ENCODE measurements around the gene ZNF423.

ZNF423 gene

DNA sequence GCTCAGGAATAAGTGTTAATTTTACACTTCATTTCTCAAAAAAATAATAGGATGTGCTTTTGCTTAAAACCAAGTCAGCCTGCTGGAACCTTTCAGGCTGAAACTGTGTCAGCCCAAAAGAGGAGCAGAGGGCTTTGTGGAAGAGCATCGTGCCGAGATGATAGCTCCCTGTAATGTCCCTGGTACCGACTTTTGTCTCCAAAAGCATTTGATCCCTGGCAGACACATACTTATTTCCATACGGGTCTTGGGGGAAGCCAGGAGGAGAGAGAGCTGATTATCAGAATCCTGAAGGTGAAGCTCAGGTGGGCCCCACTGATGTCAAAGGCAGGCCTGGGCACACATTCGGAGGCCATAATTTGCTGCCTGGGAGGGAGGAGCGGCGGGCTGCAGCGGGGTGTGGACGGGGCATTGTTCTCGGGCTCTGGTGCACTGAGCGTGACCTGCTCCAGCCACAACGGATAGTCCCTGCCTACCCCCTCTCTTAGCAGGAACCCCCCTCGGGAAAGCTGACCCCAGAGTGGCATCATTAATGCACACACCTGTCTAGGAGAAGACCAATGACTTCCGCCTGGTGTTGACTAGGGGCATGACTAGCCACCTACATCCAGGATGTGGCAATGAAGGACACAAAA, 326.4 kb downstream of the ZNF423 start:
- H3K27me3 ChIP-seq (replicated peaks; ENCODE audit: insufficient read depth, low read length) = peaks cover 34% of the 10 kb centered on the region
- no peak overlapping the region for H3K4me3 ChIP-seq (ENCODE audit: low read length)
- H3K4me2 ChIP-seq (ENCODE audit: low read depth, low read length) = no peak overlapping the region

DNA sequence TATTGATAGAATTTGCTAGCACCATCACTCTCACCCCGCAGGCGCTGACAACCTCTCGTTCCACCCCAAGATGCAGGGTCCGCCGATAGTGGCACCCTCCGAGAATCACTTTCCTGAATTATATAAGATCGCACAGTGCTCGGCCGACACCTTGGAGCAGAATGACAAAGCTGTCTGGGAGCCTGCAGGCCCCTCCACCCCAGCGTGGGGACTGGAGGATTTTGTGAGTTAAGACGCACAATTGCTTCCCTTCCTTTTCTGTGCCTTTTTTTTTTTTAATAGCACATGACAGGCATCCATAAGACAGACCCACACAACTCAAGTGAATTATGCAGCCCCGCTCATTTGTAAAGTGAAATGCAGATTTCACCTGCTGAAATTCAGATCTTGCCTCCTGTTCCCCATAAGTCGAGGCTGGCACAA, 327.0 kb downstream of the ZNF423 start:
- TF ChIP-seq, protein P1, sequence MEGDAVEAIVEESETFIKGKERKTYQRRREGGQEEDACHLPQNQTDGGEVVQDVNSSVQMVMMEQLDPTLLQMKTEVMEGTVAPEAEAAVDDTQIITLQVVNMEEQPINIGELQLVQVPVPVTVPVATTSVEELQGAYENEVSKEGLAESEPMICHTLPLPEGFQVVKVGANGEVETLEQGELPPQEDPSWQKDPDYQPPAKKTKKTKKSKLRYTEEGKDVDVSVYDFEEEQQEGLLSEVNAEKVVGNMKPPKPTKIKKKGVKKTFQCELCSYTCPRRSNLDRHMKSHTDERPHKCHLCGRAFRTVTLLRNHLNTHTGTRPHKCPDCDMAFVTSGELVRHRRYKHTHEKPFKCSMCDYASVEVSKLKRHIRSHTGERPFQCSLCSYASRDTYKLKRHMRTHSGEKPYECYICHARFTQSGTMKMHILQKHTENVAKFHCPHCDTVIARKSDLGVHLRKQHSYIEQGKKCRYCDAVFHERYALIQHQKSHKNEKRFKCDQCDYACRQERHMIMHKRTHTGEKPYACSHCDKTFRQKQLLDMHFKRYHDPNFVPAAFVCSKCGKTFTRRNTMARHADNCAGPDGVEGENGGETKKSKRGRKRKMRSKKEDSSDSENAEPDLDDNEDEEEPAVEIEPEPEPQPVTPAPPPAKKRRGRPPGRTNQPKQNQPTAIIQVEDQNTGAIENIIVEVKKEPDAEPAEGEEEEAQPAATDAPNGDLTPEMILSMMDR (IDR thresholded peaks at IDR 0.05; ENCODE audit: low read length) = no peak
- TF ChIP-seq EZH2phosphoT487 (IDR thresholded peaks at IDR 0.05; ENCODE audit: low read length) (no peak), EZH2 (optimal IDR thresholded peaks at IDR 0.05; ENCODE audit: low read depth, low read length) (no peak)
- Histone ChIP-seq H2AFZ (ENCODE audit: low read length) (no peak overlapping the region), H3K79me2 (ENCODE audit: low read length) (no peaks in the 10 kb centered on the region), H3F3A (ENCODE audit: insufficient read depth, low read length) (no peaks in the 10 kb centered on the region), H3K36me3 (replicated peaks; ENCODE audit: insufficient read depth, low read length) (no peaks in the 10 kb centered on the region), H3K27ac (ENCODE audit: low read length) (no peak overlapping the region), H4K20me1 (ENCODE audit: insufficient read depth, low read length) (no peaks in the 10 kb centered on the region), H3K4me1 (ENCODE audit: low read length) (no peaks in the 10 kb centered on the region), H3K4me3 (ENCODE audit: low read length) (no peak overlapping the region), H3K4me2 (ENCODE audit: low read depth, low read length) (no peak overlapping the region), H3K27me3 (replicated peaks; ENCODE audit: insufficient read depth, low read length) (peaks cover 34% of the 10 kb centered on the region), H3K9ac (ENCODE audit: low read length) (no peak overlapping the region), H3K9me2 (replicated peaks; ENCODE audit: insufficient read depth, low read length) (no peaks in the 10 kb centered on the region), H3K9me3 (replicated peaks; ENCODE audit: insufficient read depth, low read length) (no peaks in the 10 kb centered on the region)
- no peak for DNase-seq

More for the DNA sequence above, 326.4 kb downstream of the ZNF423 start:
- no peaks in the 10 kb centered on the region for H3K36me3 ChIP-seq (replicated peaks; ENCODE audit: insufficient read depth, low read length)
- no peaks in the 10 kb centered on the region for H3F3A ChIP-seq (ENCODE audit: insufficient read depth, low read length)
- DNase-seq = no peak
- no peak overlapping the region for H3K9ac ChIP-seq (ENCODE audit: low read length)
- H3K9me2 ChIP-seq (replicated peaks; ENCODE audit: insufficient read depth, low read length) = no peaks in the 10 kb centered on the region
- TF ChIP-seq EZH2 (optimal IDR thresholded peaks at IDR 0.05; ENCODE audit: low read depth, low read length) (no peak), EZH2phosphoT487 (IDR thresholded peaks at IDR 0.05; ENCODE audit: low read length) (no peak)
- TF ChIP-seq, protein P1 (IDR thresholded peaks at IDR 0.05; ENCODE audit: low read length) = no peak
- H3K79me2 ChIP-seq (ENCODE audit: low read length) = no peaks in the 10 kb centered on the region
- H3K4me1 ChIP-seq (ENCODE audit: low read length) = no peaks in the 10 kb centered on the region
- H2AFZ ChIP-seq (ENCODE audit: low read length) = no peak overlapping the region
- no peaks in the 10 kb centered on the region for H4K20me1 ChIP-seq (ENCODE audit: insufficient read depth, low read length)
- H3K27ac ChIP-seq (ENCODE audit: low read length) = no peak overlapping the region
- H3K9me3 ChIP-seq (replicated peaks; ENCODE audit: insufficient read depth, low read length) = no peaks in the 10 kb centered on the region

DNA sequence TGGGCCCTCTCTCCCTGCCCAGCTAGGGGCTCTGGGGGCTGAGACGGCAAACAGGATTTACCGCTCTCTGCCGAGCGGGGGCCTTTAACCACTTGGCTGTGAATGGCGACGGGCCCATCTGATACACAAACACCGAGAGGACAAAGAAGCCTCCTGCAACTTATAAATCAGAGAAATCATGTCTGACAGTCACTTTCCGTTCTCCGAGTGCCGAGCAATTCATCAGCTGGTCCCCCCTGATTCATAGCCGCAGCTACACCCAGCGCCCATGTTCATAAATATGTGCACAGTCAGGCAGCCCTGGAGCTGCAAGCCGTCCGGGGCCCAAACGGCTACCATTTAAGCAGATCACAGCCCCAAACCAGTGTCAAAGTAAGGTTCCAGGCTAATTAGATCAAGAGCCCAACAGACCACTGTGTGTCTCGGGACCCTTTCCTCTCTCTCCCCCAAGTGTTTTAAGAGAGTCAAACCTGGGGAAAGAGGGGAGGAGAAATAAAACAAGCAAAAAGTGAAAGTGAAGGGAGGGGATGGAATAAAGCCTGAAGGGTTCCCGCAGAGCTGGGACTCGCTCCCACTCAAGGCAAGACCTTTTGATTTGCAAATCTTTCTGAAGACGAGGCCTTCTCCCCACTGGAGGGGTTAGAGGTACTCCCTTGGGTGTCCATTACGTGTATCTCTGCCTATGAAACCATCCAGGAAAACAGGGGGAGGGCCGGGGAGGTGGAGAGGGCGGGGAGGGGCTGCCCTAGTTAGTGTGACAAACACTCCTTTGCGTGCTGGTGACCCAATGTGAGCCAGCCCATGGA, 327.6 kb downstream of the ZNF423 start:
- H3K4me3 ChIP-seq (ENCODE audit: low read length) = no peak overlapping the region
- peaks cover 34% of the 10 kb centered on the region for H3K27me3 ChIP-seq (replicated peaks; ENCODE audit: insufficient read depth, low read length)
- H3K4me1 ChIP-seq (ENCODE audit: low read length) = no peaks in the 10 kb centered on the region
- TF ChIP-seq EZH2 (optimal IDR thresholded peaks at IDR 0.05; ENCODE audit: low read depth, low read length) = no peak
- TF ChIP-seq EZH2phosphoT487 (IDR thresholded peaks at IDR 0.05; ENCODE audit: low read length) = no peak
- TF ChIP-seq, protein P1 (IDR thresholded peaks at IDR 0.05; ENCODE audit: low read length) = no peak
- no peak overlapping the region for H2AFZ ChIP-seq (ENCODE audit: low read length)
- H3K9ac ChIP-seq (ENCODE audit: low read length) = no peak overlapping the region
- no peaks in the 10 kb centered on the region for H3K9me3 ChIP-seq (replicated peaks; ENCODE audit: insufficient read depth, low read length)
- DNase-seq = no peak
- no peaks in the 10 kb centered on the region for H3K9me2 ChIP-seq (replicated peaks; ENCODE audit: insufficient read depth, low read length)
- no peaks in the 10 kb centered on the region for H3K79me2 ChIP-seq (ENCODE audit: low read length)
- H3K4me2 ChIP-seq (ENCODE audit: low read depth, low read length) = no peak overlapping the region
- no peaks in the 10 kb centered on the region for H3K36me3 ChIP-seq (replicated peaks; ENCODE audit: insufficient read depth, low read length)
- no peaks in the 10 kb centered on the region for H3F3A ChIP-seq (ENCODE audit: insufficient read depth, low read length)
- H3K27ac ChIP-seq (ENCODE audit: low read length) = no peak overlapping the region
- H4K20me1 ChIP-seq (ENCODE audit: insufficient read depth, low read length) = no peaks in the 10 kb centered on the region

Data from MM.1S (cell line).